CD4-positive, alpha-beta T cell treated with Interleukin-15 for 1 hour (primary cell): ENCODE results near the gene C20orf144.

Experiments used
- DNase-seq: peaks from one replicate; pipeline ENCODE4 v3.0.0-alpha.2; 2020

Gene C20orf144

DNA sequence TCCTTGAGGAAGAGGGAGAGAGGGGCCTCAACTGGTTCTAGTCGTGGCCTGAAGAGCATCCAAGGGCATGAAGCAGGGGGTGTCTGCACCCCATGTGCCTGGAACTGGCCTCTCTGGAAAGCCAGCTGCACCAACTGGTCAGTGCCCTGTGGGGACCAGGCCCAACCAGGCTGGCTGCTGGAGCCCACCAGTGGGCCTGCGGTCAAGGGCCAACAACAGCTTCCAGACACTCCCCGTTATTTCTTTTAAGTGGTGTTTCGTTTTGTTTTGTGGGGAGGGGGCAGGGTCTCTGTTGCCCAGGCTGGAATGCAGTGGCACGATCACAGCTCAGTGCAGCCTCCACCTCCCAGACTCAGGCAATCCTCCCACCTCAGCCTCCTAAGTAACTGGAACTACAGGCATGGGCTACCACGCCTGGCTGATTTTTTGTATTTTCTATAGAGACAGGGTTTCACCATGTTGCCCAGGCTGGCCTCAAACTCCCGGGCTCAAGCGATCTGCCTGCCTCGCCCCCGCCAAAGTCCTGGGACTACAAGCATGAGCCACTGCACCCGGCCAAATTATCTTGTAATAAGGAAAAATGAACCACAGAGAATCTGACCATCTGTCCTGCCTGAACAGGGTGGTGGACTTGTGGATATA lies 11.9 kb upstream of the C20orf144 start:
- DNase-seq = no peak

DNA sequence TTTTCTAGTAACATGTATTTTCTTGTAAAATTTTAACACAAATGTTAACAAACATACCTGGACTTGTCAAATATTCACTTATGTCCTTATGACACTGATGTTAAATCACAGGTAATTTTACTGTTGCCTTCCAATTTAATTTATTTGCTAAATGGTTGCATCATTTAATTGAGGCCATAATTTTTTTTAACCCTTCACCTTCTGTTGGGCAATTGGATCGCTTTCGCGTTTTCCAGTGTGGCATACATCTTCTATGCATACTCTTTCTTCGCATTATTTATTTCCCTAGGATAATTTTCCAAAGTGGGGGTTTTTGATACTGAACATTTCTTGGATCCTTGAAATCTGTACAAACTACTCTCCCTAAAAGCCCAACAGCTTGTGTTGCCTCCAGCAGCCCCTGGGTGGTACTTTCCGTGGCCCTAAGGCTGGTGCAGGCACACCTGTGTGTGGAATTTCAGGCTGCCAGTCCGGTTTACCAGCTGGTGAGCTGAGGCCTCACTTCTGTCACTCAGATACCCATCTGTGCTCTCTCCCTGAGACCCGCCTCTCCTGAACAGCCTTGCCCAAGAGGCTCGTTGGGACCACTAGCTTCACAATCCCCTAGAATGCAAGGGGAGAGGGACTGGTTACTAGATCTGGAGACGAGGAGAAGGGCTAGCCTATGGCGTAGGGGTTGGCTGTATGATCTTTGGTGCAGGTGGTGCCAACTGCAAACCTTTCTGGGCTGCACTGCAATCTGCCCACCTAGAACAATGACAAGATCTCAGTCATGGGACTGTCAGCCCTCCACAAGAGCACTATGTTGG lies 11.2 kb upstream of the C20orf144 start:
- no peak for DNase-seq

DNA sequence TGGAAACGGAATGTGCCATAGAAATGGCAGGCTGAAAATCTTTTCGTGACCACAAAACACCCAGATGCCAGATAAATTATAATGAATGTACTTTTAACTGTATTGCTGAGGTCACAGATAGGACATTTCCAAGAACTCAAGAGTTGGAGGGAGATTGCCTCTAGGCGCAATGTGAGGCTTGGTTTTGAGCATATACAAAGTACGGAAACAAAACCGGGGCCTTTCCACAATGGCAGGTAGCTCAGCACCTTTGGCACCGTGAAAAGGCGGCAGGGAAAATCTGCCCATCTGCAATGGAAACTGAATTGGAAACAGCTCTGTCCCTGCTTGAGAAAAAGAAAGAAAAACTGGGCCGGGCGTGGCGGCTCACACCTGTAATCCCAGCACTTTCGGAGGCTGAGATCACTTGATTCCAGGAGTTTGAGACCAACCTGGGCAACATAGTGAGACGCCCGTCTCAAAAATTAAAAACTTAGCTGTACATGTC lies 10.5 kb upstream of the C20orf144 start:
- no peak for DNase-seq

DNA sequence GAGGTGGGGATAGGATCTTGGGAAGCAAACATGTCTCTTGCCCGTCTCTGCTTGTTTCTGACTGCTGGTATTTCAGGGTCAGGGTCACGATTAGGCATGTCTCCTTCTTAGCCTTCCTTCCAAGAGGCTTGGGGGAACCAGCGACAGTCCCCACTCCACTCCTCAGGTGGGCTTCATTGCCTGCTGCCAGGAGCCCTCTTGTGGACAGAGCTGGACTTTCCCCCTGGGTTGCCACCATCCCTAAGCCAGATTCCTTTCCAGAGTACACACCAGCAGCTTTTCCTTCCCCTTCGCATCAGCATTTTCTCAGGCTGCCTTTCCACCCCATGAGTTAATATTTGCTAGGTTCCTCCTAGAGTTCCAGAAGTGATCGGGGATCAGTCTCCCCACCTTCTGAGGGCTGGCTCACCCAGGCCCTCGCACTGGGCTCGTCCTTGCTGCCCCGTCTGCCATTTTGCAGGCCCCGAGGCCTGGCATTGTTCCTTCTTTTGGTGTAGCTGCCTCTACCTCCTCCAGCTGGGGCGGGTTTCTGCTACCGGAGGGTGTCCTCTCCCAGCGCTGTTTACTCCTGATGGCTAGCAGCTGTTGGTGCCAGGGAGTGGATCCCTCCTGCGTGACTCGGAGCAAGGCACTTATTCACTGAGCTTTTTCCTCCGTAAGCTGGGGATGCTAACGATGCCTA lies 8.8 kb upstream of the C20orf144 start:
- peak; percentile 36 for DNase-seq

GRCh38 chr20:33653900-33654596 lies 8.1 kb upstream of the C20orf144 start:
- DNase-seq = no peak

DNA sequence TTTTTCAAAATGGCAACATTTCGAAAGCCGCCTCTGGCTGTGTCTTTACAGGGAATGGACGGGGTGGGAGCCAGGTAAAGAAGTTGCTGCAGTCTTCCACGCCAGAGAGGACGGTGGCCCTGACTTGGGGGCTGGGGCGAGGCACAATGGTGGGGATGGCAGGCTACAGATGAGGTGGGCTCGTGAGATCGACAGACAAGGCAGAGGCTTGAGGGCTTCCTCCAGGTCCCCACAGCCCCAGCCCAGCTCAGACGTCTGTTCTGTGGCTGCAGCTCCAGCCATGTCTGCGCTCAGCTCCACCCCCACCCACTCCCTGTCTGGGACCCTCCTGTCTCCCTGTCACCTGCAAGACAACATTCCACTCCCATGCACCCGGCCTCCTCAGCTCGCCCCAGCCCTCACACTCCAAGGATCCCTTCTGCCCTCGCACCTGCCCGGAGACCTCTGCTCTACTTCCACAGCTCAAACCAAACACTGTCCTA lies 7.4 kb upstream of the C20orf144 start:
- DNase-seq = no peak

- DNase-seq = no peak
Measured at GRCh38 chr20:33655164-33655563, 7.0 kb upstream of the C20orf144 start.

- no peak for DNase-seq
Measured at GRCh38 chr20:33656010-33656782, 5.9 kb upstream of the C20orf144 start.

GRCh38 chr20:33656783-33657703 lies 5.1 kb upstream of the C20orf144 start:
- DNase-seq = no peak

DNA sequence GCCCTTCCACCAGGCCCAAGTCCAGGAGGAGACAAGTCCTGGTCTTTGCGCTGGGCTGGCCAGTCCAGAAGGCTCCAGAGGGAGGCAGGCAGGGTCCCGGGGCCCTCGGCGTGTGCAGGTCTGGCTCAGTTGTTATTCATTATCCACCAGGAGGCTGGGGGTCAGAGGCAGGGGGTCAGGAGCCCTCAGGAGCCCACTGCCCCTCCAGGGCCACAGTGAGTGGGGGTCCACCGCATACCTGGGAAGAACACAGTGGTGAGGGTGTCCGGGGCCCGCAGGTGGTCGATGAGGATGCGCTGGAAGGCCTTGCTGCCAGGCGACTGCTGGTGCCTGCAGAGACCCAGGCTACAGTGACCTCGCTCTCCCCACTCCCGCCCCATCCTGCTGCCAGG lies 4.4 kb upstream of the C20orf144 start:
- DNase-seq = no peak

DNA sequence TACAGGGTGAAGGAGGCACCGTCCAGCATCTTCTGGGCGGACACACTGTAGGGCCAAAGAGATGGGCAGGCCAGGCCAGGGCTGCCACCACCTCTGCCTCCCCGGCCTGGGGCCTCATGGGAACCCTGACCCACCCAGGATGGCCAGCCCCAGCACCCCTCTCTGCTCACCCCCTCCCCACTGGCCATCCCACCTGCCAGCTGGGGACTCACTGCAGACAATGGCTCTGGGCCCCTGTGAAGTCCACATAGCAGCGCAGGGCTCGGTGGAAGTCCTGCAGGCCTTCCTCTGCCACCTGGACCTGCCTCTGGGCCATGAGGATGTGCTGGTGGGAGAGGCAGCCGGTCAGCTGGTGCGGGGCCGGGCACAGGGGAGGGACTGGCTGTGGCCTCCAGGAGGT lies 3.6 kb upstream of the C20orf144 start:
- no peak for DNase-seq

GRCh38 chr20:33658929-33659328 lies 3.2 kb upstream of the C20orf144 start:
- no peak for DNase-seq

GRCh38 chr20:33659341-33660034 lies 2.6 kb upstream of the C20orf144 start:
- DNase-seq = no peak

GRCh38 chr20:33660035-33660684 lies 2.0 kb upstream of the C20orf144 start:
- no peak for DNase-seq

DNA sequence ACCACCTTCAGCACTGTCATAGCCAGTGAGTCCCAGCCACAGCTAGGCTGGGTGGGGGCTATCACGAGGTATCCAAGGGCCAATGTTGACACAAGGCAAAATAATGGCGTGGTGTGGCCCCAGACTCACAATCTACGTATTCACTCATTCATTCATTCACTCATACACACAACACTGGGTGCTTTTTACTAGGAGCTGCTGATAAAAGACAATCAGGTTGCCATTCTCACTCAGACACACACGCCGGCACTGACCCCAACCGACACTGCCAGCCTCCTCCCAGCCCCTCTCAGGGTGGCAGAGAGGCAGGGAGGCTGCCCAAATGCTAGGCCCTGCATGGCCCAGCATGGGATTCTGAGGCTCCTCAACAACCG lies 1.5 kb upstream of the C20orf144 start:
- no peak for DNase-seq

GRCh38 chr20:33663161-33664084 lies 1.3 kb downstream of the C20orf144 start:
- peak; percentile 85 for DNase-seq

GRCh38 chr20:33664085-33664761 lies 2.1 kb downstream of the C20orf144 start:
- DNase-seq = no peak

- DNase-seq = no peak
Measured at GRCh38 chr20:33664762-33665144, 2.6 kb downstream of the C20orf144 start.
